ENCODE measurements around the gene DUSP7. TPM values are rescaled to one million over a fixed set of nuclear protein-coding genes. Genes with fewer than 3 reads are reported as not detected.
"Not testable (repeated sequence)": the region's sequence is repeated elsewhere in the genome, so short reads cannot be mapped to it uniquely, and the experiment has no call there.

The DUSP7 gene
- total RNA-seq, 1 donor from 2014 or later: 23.5 TPM

DNA sequence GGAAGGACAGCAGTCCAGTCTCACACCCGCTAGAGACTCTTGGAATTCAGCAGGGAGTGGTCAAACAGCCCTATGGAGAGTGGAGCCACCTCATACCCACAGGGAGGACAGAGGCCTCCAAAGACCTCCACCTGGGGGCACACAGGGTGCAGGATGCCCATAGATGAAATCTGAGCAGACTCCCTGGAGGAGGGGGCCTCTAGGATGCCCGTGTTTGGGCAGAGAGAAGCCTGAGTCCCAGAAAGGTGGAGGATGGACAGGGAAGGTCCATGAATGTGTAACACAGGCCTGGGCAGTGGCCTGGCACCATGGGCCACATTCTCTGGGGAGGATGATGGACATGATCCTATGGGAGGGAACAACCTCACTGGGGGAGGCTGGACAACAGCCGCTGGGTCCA, 21.7 kb downstream of the DUSP7 start:
- Histone ChIP-seq H3K27me3 (ENCODE audit: control insufficient read depth, insufficient read depth, low read length) (no peaks in the 10 kb centered on the region), H3K36me3 (ENCODE audit: control insufficient read depth, insufficient read depth, low read length) (no peaks in the 10 kb centered on the region), H3K4me3 (ENCODE audit: low read depth, low read length) (no peak overlapping the region)
- DNase-seq (ENCODE audit: low read depth): no peak
- TF ChIP-seq CTCF (IDR thresholded peaks at IDR 0.05; ENCODE audit: insufficient read depth, low read length, poor library complexity, severe bottlenecking): no peak

DNA sequence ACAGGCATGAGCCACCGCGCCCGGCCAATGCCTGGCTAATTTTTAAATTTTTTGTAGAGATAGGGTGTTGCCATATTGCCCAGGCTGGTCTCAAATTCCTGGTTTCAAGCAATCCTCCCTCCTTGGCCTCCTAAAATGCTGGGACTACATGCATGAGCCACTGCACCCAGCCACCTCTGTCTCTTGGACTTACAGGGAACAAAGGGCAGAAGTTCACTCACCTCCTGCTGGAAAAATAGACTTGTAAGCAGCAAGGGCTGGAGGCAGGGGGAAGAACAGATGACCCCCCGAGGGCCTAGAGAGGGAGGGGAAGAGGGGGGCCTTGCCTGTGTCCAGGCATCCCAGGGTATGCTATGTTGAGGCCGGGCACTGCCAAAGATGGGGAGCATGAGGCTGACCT, 22.2 kb downstream of the DUSP7 start:
- no peak for TF ChIP-seq CTCF (IDR thresholded peaks at IDR 0.05; ENCODE audit: insufficient read depth, low read length, poor library complexity, severe bottlenecking)
- H3K36me3 ChIP-seq (ENCODE audit: control insufficient read depth, insufficient read depth, low read length): no peaks in the 10 kb centered on the region
- H3K4me3 ChIP-seq (ENCODE audit: low read depth, low read length): no peak overlapping the region
- no peak for DNase-seq (ENCODE audit: low read depth)
- no peaks in the 10 kb centered on the region for H3K27me3 ChIP-seq (ENCODE audit: control insufficient read depth, insufficient read depth, low read length)

DNA sequence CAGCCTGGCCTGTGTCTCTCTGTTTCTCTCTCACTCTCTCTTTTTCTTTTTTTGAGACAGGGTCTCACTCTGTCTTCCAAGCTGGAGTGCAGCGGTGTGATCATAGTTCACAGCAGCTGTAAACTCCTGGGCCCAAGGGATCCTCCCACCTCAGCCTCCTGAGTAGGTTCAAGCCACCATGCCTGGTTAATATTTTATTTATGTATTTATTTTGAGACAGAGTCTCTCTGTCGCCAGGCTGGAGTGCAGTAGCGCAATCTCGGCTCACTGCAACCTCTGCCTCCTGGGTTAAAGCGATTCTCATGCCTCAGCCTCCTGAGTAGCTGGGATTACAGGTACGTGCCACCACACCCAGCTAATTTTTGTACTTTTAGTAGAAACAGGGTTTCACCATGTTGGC, 22.6 kb downstream of the DUSP7 start:
- H3K27me3 ChIP-seq (ENCODE audit: control insufficient read depth, insufficient read depth, low read length); DNase-seq (ENCODE audit: low read depth); H3K4me3 ChIP-seq (ENCODE audit: low read depth, low read length); H3K36me3 ChIP-seq (ENCODE audit: control insufficient read depth, insufficient read depth, low read length): not testable (repeated sequence)

DNA sequence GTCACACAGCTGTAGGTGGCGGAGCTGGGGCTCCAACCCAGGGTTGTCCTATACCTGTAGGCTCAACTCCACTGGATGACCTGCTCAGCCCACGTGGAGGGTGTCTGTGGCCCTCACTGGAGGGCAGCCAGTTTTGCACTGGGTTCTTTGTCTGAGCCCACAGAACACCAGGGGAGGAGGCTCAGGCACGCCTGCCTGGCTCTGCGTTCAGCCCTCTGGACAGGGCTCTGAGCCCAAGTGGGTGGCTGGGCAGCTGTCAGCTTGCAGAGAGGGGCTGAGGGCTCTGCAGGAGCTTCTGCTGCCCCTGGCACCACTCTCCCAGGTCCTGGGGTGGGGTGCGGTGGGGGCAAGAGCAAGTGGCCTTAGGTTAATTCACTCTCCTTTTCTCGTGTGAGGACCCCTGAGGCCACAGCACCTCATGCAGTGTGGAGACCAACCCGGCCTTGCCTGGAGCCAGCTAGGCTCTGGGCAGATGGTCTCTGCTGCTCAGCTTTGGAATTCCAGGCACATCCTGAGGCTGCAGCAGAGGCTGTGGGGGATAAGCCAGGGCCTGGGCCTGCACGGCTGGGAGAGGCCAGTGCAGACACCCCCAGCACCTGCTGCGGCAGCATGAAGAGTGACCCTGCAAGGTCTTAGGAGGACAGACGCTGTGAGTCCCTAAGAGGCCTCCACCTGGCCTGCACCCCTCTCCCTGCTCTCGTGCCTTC, 23.5 kb downstream of the DUSP7 start:
- no peaks in the 10 kb centered on the region for H3K27me3 ChIP-seq (ENCODE audit: control insufficient read depth, insufficient read depth, low read length)
- H3K4me3 ChIP-seq (ENCODE audit: low read depth, low read length): no peak overlapping the region
- no peak for TF ChIP-seq CTCF (IDR thresholded peaks at IDR 0.05; ENCODE audit: insufficient read depth, low read length, poor library complexity, severe bottlenecking)
- H3K36me3 ChIP-seq (ENCODE audit: control insufficient read depth, insufficient read depth, low read length): no peaks in the 10 kb centered on the region
- no peak for DNase-seq (ENCODE audit: low read depth)

DNA sequence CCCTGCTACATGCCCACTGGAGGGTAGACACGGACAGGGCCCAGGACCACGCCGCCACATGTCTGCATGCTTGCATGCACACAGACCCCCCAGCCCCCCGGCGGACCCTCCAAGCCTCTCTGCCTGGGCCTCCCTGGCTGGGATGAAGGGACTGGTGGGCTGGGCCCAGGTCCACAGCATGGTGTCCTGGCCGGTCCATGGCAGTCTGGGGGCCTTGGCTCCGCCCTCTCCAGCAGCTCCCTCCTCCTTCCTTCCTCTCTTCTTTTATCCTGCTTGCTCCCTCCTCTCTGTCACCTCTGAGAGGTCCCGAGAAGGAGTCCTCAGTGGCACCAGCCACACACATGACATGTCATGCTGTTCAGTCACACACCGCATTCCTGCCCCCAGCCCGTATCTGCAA, 24.5 kb downstream of the DUSP7 start:
- no peak for DNase-seq (ENCODE audit: low read depth)
- Histone ChIP-seq H3K27me3 (ENCODE audit: control insufficient read depth, insufficient read depth, low read length) (no peaks in the 10 kb centered on the region), H3K4me3 (ENCODE audit: low read depth, low read length) (no peak overlapping the region), H3K36me3 (ENCODE audit: control insufficient read depth, insufficient read depth, low read length) (no peaks in the 10 kb centered on the region)
- no peak for TF ChIP-seq CTCF (IDR thresholded peaks at IDR 0.05; ENCODE audit: insufficient read depth, low read length, poor library complexity, severe bottlenecking)

GRCh38 chr3:52030714-52031310, 25.6 kb downstream of the DUSP7 start:
- Histone ChIP-seq H3K4me3 (ENCODE audit: low read depth, low read length) (no peak overlapping the region), H3K36me3 (ENCODE audit: control insufficient read depth, insufficient read depth, low read length) (no peaks in the 10 kb centered on the region), H3K27me3 (ENCODE audit: control insufficient read depth, insufficient read depth, low read length) (no peaks in the 10 kb centered on the region)
- no peak for TF ChIP-seq CTCF (IDR thresholded peaks at IDR 0.05; ENCODE audit: insufficient read depth, low read length, poor library complexity, severe bottlenecking)
- DNase-seq (ENCODE audit: low read depth): no peak

Data from kidney epithelial cell (primary cell).